GM21526 (cell line): ENCODE data around the gene DEGS2.

Source experiments
- ATAC-seq: cut with Tn5 transposase; IDR thresholded peaks from one replicate; pipeline ENCODE4 v1.9.1; 2021; ENCODE audit warnings: moderate library complexity; ENCODE audit not compliant: unreplicated experiment, low FRiP score

The DEGS2 gene

GRCh38 chr14:100117633-100118395 is 41.6 kb downstream of the DEGS2 start:
- no peak for ATAC-seq

- ATAC-seq: no peak
Observed at GRCh38 chr14:100117026-100117425, 42.4 kb downstream of the DEGS2 start.

- ATAC-seq: no peak
Observed at GRCh38 chr14:100116134-100116533, 43.3 kb downstream of the DEGS2 start.

- no peak for ATAC-seq
Observed at GRCh38 chr14:100115726-100116125, 43.7 kb downstream of the DEGS2 start.

GRCh38 chr14:100115236-100115635 is 44.2 kb downstream of the DEGS2 start:
- no peak for ATAC-seq

- no peak for ATAC-seq
Observed at GRCh38 chr14:100114109-100114765, 45.2 kb downstream of the DEGS2 start.

- no peak for ATAC-seq
Observed at GRCh38 chr14:100111931-100112704, 47.3 kb downstream of the DEGS2 start.

GRCh38 chr14:100110816-100111215 is 48.6 kb downstream of the DEGS2 start:
- ATAC-seq: no peak

GRCh38 chr14:100109594-100109955 is 49.9 kb downstream of the DEGS2 start:
- no peak for ATAC-seq

GRCh38 chr14:100108840-100109593 is 50.4 kb downstream of the DEGS2 start:
- no peak for ATAC-seq

GRCh38 chr14:100108042-100108825 is 51.2 kb downstream of the DEGS2 start:
- ATAC-seq: peak; percentile 68

- no peak for ATAC-seq
Observed at GRCh38 chr14:100107236-100107635, 52.2 kb downstream of the DEGS2 start.

- no peak for ATAC-seq
Observed at GRCh38 chr14:100106250-100107112, 53.0 kb downstream of the DEGS2 start.

- no peak for ATAC-seq
Observed at GRCh38 chr14:100105357-100106169, 53.9 kb downstream of the DEGS2 start.

- ATAC-seq: no peak
Observed at GRCh38 chr14:100104523-100105300, 54.7 kb downstream of the DEGS2 start.

- no peak for ATAC-seq
Observed at GRCh38 chr14:100104006-100104352, 55.5 kb downstream of the DEGS2 start.

GRCh38 chr14:100103250-100104005 is 56.0 kb downstream of the DEGS2 start:
- no peak for ATAC-seq
